HepG2 (cell line): Measurements from ENCODE around the gene FBXO9. TPM values are rescaled to one million over a fixed set of nuclear protein-coding genes. Genes with fewer than 3 reads are reported as not detected.

Experiments
- ATAC-seq: fragments of 200-7000 bp; cut with Tn5 transposase; 3 replicates; pipeline ENCODE4 v1.9.1; 2020; ENCODE audit warnings: mild to moderate bottlenecking, moderate library complexity
- BruUV-seq: library from RNA; stranded (reverse); fragments of 400-500 nt; replicated peaks from 2 replicates; lab custom pipeline; 2021; lab: Mats Ljungman, UMichigan
- CTCF ChIA-PET: fragments of 300-600 bp; formaldehyde crosslinking; extraction: SDS; loops from one replicate; lab custom pipeline; 2021; ENCODE audit warnings: low total read pairs, inconsistent platforms, low intra/inter-chr PET ratio; lab: Yijun Ruan, JAX
- POLR2A ChIA-PET: fragments of 350-600 bp; sonication (Branson Sonifier 250); formaldehyde crosslinking; loops from one replicate; lab custom pipeline; 2020; ENCODE audit warnings: antibody characterized with exemption, inconsistent platforms; lab: Yijun Ruan, JAX
- DNase-seq: peaks from one replicate; pipeline ENCODE4 v3.0.0-alpha.2; 2015; ENCODE audit warnings: low spot score
- FAIRE-seq: peaks from 3 replicates; lab custom pipeline; 2011; peaks lifted over from hg19 to GRCh38; lab: Jason Lieb, UNC
- H2AFZ ChIP-seq: one replicate; pipeline ENCODE4 v1.6.1; 2011; ENCODE audit warnings: low read length, inconsistent platforms
- H3K27ac ChIP-seq: fragments of 300-600 bp; 3 replicates; pipeline ENCODE4 v1.8.0; 2011; ENCODE audit warnings: mixed run types, mild to moderate bottlenecking, mixed read lengths, low read length, inconsistent platforms; ENCODE audit not compliant: insufficient read depth; ENCODE audit errors: extremely low read length
- H3K27me3 ChIP-seq, 2 experiments: fragments of 200-600 bp in 1 of 2; 2 replicates in 1 of 2; 3 replicates in 1 of 2; pipeline versions ENCODE4 v1.6.0 to v1.8.0; 2011; ENCODE audit warnings: low read length in 2 of 2, mild to moderate bottlenecking in 2 of 2, moderate library complexity in 2 of 2, inconsistent platforms in 1 of 2; ENCODE audit not compliant: insufficient read depth in 2 of 2, control insufficient read depth in 1 of 2
- H3K36me3 ChIP-seq, 2 experiments: fragments of 200-600 bp in 1 of 2; replicated peaks in 1 of 2; 2 replicates in 1 of 2; 3 replicates in 1 of 2; pipeline versions ENCODE4 v1.5.1 to v1.8.0; 2011; ENCODE audit warnings: low read length in 2 of 2, inconsistent platforms in 1 of 2; ENCODE audit not compliant: insufficient read depth in 2 of 2, control insufficient read depth in 1 of 2
- H3K4me1 ChIP-seq: 2 replicates; pipeline ENCODE4 v1.5.1; 2012; ENCODE audit warnings: low read length, inconsistent platforms; ENCODE audit not compliant: insufficient read depth
- H3K4me2 ChIP-seq: 2 replicates; pipeline ENCODE4 v1.6.0; 2011; ENCODE audit warnings: low read depth, low read length, inconsistent platforms
- H3K4me3 ChIP-seq, 3 experiments: fragments of 200-600 bp in 1 of 3; sonication (generic), shearing (Covaris generic) in 1 of 3; replicated peaks in 1 of 3; 2 replicates each; pipeline ENCODE4 v1.5.1; 2011 to 2016; ENCODE audit warnings: low read length in 3 of 3, inconsistent platforms in 2 of 3, low read depth in 2 of 3, mild to moderate bottlenecking in 2 of 3, control low read depth in 1 of 3, mixed read lengths in 1 of 3; ENCODE audit not compliant: insufficient read depth in 1 of 3
- H3K79me2 ChIP-seq: one replicate; pipeline ENCODE4 v1.6.1; 2011; ENCODE audit warnings: low read length, inconsistent platforms; ENCODE audit not compliant: insufficient read depth
- H3K9ac ChIP-seq: 2 replicates; pipeline ENCODE4 v1.6.0; 2011; ENCODE audit warnings: mild to moderate bottlenecking, low read depth, low read length, inconsistent platforms; ENCODE audit not compliant: insufficient read depth
- H3K9me3 ChIP-seq: 2 replicates; pipeline ENCODE4 v1.5.1; 2012; ENCODE audit warnings: mild to moderate bottlenecking, low read length
- H4K20me1 ChIP-seq: 2 replicates; pipeline ENCODE4 v1.6.0; 2011; ENCODE audit warnings: inconsistent platforms, mild to moderate bottlenecking, low read length, moderate library complexity; ENCODE audit not compliant: insufficient read depth
- CEBPG ChIP-seq: IDR thresholded peaks from 2 replicates; pipeline ENCODE4 v1.6.1; 2016
- ELF1 ChIP-seq: sonication (generic); formaldehyde crosslinking; IDR thresholded peaks from 2 replicates; pipeline ENCODE4 v1.4.0; 2020; ENCODE audit warnings: missing genetic modification reagents
- HDAC2 ChIP-seq: sonication (generic); formaldehyde crosslinking; IDR thresholded peaks from 2 replicates; pipeline ENCODE4 v1.4.0; 2020; ENCODE audit warnings: missing genetic modification reagents
- JDP2 ChIP-seq: sonication (generic); formaldehyde crosslinking; IDR thresholded peaks from 2 replicates; pipeline ENCODE4 v1.8.1; 2022; ENCODE audit warnings: missing genetic modification reagents, borderline replicate concordance
- NFYC ChIP-seq: IDR thresholded peaks from 2 replicates; pipeline ENCODE4 v1.6.1; 2016; ENCODE audit warnings: missing genetic modification reagents, missing compliant biosample characterization
- NPAS2 ChIP-seq: sonication (generic); formaldehyde crosslinking; IDR thresholded peaks from 2 replicates; pipeline ENCODE4 v1.8.0; 2022; ENCODE audit warnings: mild to moderate bottlenecking, missing genetic modification reagents, borderline replicate concordance
- NR2C2 ChIP-seq: sonication (generic); formaldehyde crosslinking; IDR thresholded peaks from 2 replicates; pipeline ENCODE4 v1.4.0; 2020; ENCODE audit warnings: missing genetic modification reagents, mild to moderate bottlenecking, moderate library complexity, borderline replicate concordance
- RARG ChIP-seq: sonication (generic); formaldehyde crosslinking; IDR thresholded peaks from 2 replicates; pipeline ENCODE4 v1.4.0; 2020; ENCODE audit warnings: low read depth, mild to moderate bottlenecking, missing genetic modification reagents
- SP2 ChIP-seq: sonication (generic); formaldehyde crosslinking; IDR thresholded peaks from 2 replicates; pipeline ENCODE4 v1.5.1; 2020; ENCODE audit warnings: mild to moderate bottlenecking, missing genetic modification reagents
- SRF ChIP-seq: IDR thresholded peaks from 2 replicates; pipeline ENCODE4 v1.6.1; 2011; ENCODE audit warnings: mild to moderate bottlenecking, low read depth, low read length, moderate library complexity
- ZNF383 ChIP-seq: sonication (generic); formaldehyde crosslinking; IDR thresholded peaks from 2 replicates; pipeline ENCODE4 v1.4.0; 2020; ENCODE audit warnings: missing genetic modification reagents, mild to moderate bottlenecking, borderline replicate concordance
- ZNF839 ChIP-seq: sonication (generic); formaldehyde crosslinking; IDR thresholded peaks from 2 replicates; pipeline ENCODE4 v1.4.0; 2020; ENCODE audit warnings: missing genetic modification reagents, mild to moderate bottlenecking, borderline replicate concordance
- ZNF891 ChIP-seq: sonication (generic); formaldehyde crosslinking; IDR thresholded peaks from 2 replicates; pipeline ENCODE4 v1.5.0; 2020; ENCODE audit warnings: mild to moderate bottlenecking, missing genetic modification reagents
- WGBS: methylation state at CpG from one replicate; pipeline ENCODE4 v1.1.6; 2017; ENCODE audit warnings: low lambda C conversion rate; 5-methylcytosine and 5-hydroxymethylcytosine counted together
- in situ Hi-C: cut with HindIII; loops from 2 replicates; pipeline ENCODE4 v1.10.0; 2017; ENCODE audit warnings: low pct_unique_long_range_greater_than_20kb; ENCODE audit not compliant: extremely low pct_ligation_motif_present
- intact Hi-C: fragments of 100-400 bp; cut with micrococcal nuclease; formaldehyde crosslinking; loops from one replicate; pipeline ENCODE4 v1.10.0; 2022; ENCODE audit not compliant: unreplicated experiment
- polyA plus RNA-seq, 8 experiments: library from polyadenylated mRNA; depleted of rRNA in 3 of 8; stranded (reverse) in 7 of 8; unstranded in 1 of 8; fragments of >200 nt; fragmentation: Illumina TruSeq in 4 of 8; extraction: Trizol in 4 of 8; gene quantifications; 2 replicates each; pipeline versions ENCODE4 v1.2.1 to v1.2.3, GENCODE V29; 2011 to 2016; ENCODE audit warnings: low read depth in 4 of 8, missing spikeins in 1 of 8, mixed read lengths in 1 of 8; ENCODE audit not compliant: insufficient read depth in 1 of 8
- total RNA-seq, 5 experiments: library from RNA; depleted of rRNA; stranded (reverse); fragments of >200 nt; fragmentation: Illumina TruSeq; extraction: Trizol; gene quantifications; 2 replicates each; pipeline ENCODE4 v1.2.3, GENCODE V29; 2016; ENCODE audit warnings: low read depth in 1 of 5
- TF ChIP-seq, protein P1 (sequence below): sonication (generic); formaldehyde crosslinking; IDR thresholded peaks from 2 replicates; pipeline ENCODE4 v1.4.0; 2020; ENCODE audit warnings: missing genetic modification reagents
- TF ChIP-seq, protein P2 (sequence below): sonication (generic); formaldehyde crosslinking; conservative IDR thresholded peaks from 2 replicates; pipeline ENCODE4 v1.4.0; 2020; ENCODE audit warnings: mild to moderate bottlenecking, missing genetic modification reagents, moderate library complexity

FBXO9 gene
- total and polyA plus RNA-seq, 2 of the 13 experiments (the other 11 are each of a cell fraction or from before 2014, with no cell fraction given): 64.3 to 98.4 TPM

DNA sequence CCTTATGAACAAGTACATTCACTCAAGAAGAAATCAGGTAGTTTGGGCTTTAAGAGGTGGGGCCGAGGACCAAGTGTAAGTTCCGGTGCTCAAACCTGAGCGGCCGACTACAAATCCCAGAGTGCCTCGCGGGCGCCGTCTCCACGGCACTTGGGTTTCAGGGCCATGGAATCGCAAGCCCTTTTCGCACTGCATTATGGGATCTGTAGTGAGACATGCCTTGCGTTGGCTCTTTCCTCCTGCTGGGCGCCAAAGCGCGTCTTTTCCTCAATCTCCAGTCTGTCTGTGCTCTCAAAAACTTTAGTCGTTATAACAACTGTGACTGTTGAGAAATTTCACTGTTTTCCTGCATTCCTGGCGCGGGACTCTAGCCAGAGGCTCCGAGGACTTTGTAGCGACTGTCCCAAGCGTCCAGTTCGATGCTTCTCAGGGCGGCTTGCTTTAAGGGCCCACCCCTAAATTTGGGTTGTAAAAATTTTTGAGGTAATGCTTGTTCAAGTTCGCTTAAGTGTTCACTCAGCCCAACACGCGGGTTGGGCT is 408 bp upstream of the FBXO9 start:
- peak; percentile 74 for ATAC-seq
- H3K4me2 ChIP-seq: peak overlapping the region; percentile 86
- peaks cover 5% of the 10 kb centered on the region; the same call in 1 of the 2 replicates for H4K20me1 ChIP-seq
- H2AFZ ChIP-seq: peak overlapping the region; percentile 88
- no peaks in the 10 kb centered on the region for H3K9me3 ChIP-seq
- DNase-seq: peak; percentile 98
- in situ Hi-C loops: no loop called here
- ChIA-PET POLR2A (interaction anchor here (1.2 to 3.0 kb wide), 5 partner anchors 9 to 730 kb away, joined by 3 to 16 read pairs (median 4); partner anchors contain the start of genes GSTA4 and LRRC1), CTCF (no interaction called here)
- WGBS: under 1% methylated on average over 24 of the region's 26 CpGs
- BruUV-seq: no TSS peak
- H3K79me2 ChIP-seq: peaks cover 36% of the 10 kb centered on the region
- no peaks in the 10 kb centered on the region; a peak in 1 of 5 replicates for H3K27me3 ChIP-seq
- peak overlapping the region; percentile 91 for H3K9ac ChIP-seq
- no peaks in the 10 kb centered on the region; a peak in 1 of 5 replicates for H3K36me3 ChIP-seq
- H3K4me1 ChIP-seq: peaks cover 44% of the 10 kb centered on the region
- H3K27ac ChIP-seq: peak overlapping the region; percentile 81
- peak overlapping the region; percentile 71 to 99 (median 92) for H3K4me3 ChIP-seq
- intact Hi-C loops: loop anchor here (1.0 to 5.0 kb wide), 2 partner anchors 73 to 249 kb away; no protein-coding TSS in a partner anchor
- peak; percentile 87 for FAIRE-seq
- TF ChIP-seq NPAS2 (no peak), ZNF839 (CRISPR knock-in tag) (no peak), NFYC (peak; percentile 40; the same call in 1 of the 2 replicates), JDP2 (CRISPR knock-in tag) (no peak), ELF1 (CRISPR knock-in tag) (peak; percentile 87), HDAC2 (CRISPR knock-in tag) (peak; percentile 63; the same call in 1 of the 2 replicates), ZNF891 (no peak), NR2C2 (CRISPR knock-in tag) (0 out of 2 replicates have a peak, but pooled peaks have one; percentile 69), ZNF383 (CRISPR knock-in tag) (no peak), SRF (peak; percentile 60; the same call in 1 of the 2 replicates), CEBPG (no peak; the same call in 1 of the 2 replicates), RARG (CRISPR knock-in tag) (0 out of 2 replicates have a peak, but pooled peaks have one; percentile 43), SP2 (no peak)
- TF ChIP-seq, protein P1, sequence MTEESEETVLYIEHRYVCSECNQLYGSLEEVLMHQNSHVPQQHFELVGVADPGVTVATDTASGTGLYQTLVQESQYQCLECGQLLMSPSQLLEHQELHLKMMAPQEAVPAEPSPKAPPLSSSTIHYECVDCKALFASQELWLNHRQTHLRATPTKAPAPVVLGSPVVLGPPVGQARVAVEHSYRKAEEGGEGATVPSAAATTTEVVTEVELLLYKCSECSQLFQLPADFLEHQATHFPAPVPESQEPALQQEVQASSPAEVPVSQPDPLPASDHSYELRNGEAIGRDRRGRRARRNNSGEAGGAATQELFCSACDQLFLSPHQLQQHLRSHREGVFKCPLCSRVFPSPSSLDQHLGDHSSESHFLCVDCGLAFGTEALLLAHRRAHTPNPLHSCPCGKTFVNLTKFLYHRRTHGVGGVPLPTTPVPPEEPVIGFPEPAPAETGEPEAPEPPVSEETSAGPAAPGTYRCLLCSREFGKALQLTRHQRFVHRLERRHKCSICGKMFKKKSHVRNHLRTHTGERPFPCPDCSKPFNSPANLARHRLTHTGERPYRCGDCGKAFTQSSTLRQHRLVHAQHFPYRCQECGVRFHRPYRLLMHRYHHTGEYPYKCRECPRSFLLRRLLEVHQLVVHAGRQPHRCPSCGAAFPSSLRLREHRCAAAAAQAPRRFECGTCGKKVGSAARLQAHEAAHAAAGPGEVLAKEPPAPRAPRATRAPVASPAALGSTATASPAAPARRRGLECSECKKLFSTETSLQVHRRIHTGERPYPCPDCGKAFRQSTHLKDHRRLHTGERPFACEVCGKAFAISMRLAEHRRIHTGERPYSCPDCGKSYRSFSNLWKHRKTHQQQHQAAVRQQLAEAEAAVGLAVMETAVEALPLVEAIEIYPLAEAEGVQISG: peak; percentile 84
- TF ChIP-seq, protein P2, sequence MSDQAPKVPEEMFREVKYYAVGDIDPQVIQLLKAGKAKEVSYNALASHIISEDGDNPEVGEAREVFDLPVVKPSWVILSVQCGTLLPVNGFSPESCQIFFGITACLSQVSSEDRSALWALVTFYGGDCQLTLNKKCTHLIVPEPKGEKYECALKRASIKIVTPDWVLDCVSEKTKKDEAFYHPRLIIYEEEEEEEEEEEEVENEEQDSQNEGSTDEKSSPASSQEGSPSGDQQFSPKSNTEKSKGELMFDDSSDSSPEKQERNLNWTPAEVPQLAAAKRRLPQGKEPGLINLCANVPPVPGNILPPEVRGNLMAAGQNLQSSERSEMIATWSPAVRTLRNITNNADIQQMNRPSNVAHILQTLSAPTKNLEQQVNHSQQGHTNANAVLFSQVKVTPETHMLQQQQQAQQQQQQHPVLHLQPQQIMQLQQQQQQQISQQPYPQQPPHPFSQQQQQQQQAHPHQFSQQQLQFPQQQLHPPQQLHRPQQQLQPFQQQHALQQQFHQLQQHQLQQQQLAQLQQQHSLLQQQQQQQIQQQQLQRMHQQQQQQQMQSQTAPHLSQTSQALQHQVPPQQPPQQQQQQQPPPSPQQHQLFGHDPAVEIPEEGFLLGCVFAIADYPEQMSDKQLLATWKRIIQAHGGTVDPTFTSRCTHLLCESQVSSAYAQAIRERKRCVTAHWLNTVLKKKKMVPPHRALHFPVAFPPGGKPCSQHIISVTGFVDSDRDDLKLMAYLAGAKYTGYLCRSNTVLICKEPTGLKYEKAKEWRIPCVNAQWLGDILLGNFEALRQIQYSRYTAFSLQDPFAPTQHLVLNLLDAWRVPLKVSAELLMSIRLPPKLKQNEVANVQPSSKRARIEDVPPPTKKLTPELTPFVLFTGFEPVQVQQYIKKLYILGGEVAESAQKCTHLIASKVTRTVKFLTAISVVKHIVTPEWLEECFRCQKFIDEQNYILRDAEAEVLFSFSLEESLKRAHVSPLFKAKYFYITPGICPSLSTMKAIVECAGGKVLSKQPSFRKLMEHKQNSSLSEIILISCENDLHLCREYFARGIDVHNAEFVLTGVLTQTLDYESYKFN (CRISPR knock-in tag): 0 out of 2 replicates have a peak, but pooled peaks have one; percentile 27
